ENCODE results near the gene LPO. TPM values are rescaled to one million over a fixed set of nuclear protein-coding genes. Genes with fewer than 3 reads are reported as not detected.

The LPO gene
- total and polyA plus RNA-seq, 7 donors, result 0.01 TPM; not detected in 6

- H3K4me1 ChIP-seq, result peaks cover 8% of the 10 kb centered on the region
- H3K4me3 ChIP-seq, result no peak overlapping the region
- DNase-seq, result no peak
- H3K27me3 ChIP-seq (ENCODE audit: insufficient read depth in 3 of 3, low read length in 2 of 3), result peaks cover 1 to 33% (median 2%) of the 10 kb centered on the region in 3 donors
- WGBS, 3 donors, result 69 to 74% (median 72%) methylated on average over 3 of the region's 3 CpGs
- intact Hi-C loops (cut with DNase I), result no loop called here
- H3K9me3 ChIP-seq, result no peaks in the 10 kb centered on the region
- H3K27ac ChIP-seq, result no peak overlapping the region
- no peaks in the 10 kb centered on the region for H3K36me3 ChIP-seq (ENCODE audit: insufficient read depth in 1 of 2, low read depth in 1 of 2)
- TF ChIP-seq, protein P1, sequence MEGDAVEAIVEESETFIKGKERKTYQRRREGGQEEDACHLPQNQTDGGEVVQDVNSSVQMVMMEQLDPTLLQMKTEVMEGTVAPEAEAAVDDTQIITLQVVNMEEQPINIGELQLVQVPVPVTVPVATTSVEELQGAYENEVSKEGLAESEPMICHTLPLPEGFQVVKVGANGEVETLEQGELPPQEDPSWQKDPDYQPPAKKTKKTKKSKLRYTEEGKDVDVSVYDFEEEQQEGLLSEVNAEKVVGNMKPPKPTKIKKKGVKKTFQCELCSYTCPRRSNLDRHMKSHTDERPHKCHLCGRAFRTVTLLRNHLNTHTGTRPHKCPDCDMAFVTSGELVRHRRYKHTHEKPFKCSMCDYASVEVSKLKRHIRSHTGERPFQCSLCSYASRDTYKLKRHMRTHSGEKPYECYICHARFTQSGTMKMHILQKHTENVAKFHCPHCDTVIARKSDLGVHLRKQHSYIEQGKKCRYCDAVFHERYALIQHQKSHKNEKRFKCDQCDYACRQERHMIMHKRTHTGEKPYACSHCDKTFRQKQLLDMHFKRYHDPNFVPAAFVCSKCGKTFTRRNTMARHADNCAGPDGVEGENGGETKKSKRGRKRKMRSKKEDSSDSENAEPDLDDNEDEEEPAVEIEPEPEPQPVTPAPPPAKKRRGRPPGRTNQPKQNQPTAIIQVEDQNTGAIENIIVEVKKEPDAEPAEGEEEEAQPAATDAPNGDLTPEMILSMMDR (IDR thresholded peaks at IDR 0.05), result no peak
- ATAC-seq, result no peak
Measured at GRCh38 chr17:58253082-58253481, 14.7 kb downstream of the LPO start.

DNA sequence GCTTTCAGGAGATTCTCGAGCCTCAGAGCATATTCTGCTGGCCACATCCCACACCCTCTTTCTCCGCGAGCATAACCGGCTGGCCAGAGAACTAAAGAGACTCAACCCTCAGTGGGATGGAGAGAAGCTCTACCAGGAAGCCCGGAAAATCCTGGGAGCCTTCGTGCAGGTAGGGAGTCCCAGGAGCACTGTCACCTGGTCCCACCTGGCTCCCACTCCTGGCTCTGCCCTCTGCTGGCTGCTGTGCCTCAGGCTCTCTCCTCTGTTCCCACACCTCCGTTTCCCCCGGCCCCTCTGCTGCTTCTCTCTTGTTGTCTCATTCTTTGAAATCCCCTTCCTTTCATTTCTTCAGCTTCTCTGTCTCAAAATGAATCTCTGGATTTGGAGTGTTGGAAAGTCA lies 16.4 kb downstream of the LPO start:
- intact Hi-C loops (cut with DNase I), result no loop called here
- peaks cover 1% of the 10 kb centered on the region for H3K4me1 ChIP-seq
- no peaks in the 10 kb centered on the region for H3K9me3 ChIP-seq
- 18% methylated on average over 8 of the region's 8 CpGs for WGBS, 3 donors
- H3K27me3 ChIP-seq (ENCODE audit: insufficient read depth in 3 of 3, low read length in 2 of 3), result peaks cover 1 to 19% (median 2%) of the 10 kb centered on the region in 3 donors
- no peak overlapping the region for H3K27ac ChIP-seq
- no peak for DNase-seq
- H3K4me3 ChIP-seq, result no peak overlapping the region
- H3K36me3 ChIP-seq (ENCODE audit: insufficient read depth in 1 of 2, low read depth in 1 of 2), result no peaks in the 10 kb centered on the region
- TF ChIP-seq, protein P1 (IDR thresholded peaks at IDR 0.05), result no peak
- ATAC-seq, result no peak

DNA sequence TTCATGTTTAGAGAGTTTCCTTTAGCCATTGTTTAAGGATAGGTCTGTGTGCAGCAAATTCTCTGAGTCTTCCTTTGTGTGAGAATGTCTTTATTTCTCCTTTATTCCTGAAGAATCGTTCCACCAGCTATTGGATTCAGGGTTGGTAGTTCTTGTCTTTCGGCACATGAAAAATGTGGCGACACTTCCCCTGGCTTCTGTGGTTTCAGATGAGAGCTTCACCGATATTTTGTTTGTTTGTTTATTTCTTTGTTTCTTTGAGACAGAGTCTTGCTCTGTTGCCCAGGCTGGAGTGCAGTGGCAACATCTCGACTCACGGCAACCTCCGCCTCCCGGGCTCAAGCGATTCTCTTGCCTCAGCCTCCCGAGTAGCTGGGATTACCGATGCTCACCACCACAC lies 23.8 kb downstream of the LPO start:
- H3K4me1 ChIP-seq, result no peaks in the 10 kb centered on the region
- peaks cover under 1 to 43% (median 2%) of the 10 kb centered on the region in 3 donors for H3K27me3 ChIP-seq (ENCODE audit: insufficient read depth in 3 of 3, low read length in 2 of 3)
- WGBS, 3 donors, result 90 to 92% (median 90%) methylated on average over 11 of the region's 11 CpGs
- no peaks in the 10 kb centered on the region for H3K9me3 ChIP-seq
- DNase-seq (no peak), ATAC-seq (no peak)
- no peak overlapping the region for H3K27ac ChIP-seq
- no peaks in the 10 kb centered on the region for H3K36me3 ChIP-seq (ENCODE audit: insufficient read depth in 1 of 2, low read depth in 1 of 2)
- no peak overlapping the region for H3K4me3 ChIP-seq
- intact Hi-C loops (cut with DNase I), result no loop called here
- TF ChIP-seq, protein P1 (IDR thresholded peaks at IDR 0.05), result no peak

DNA sequence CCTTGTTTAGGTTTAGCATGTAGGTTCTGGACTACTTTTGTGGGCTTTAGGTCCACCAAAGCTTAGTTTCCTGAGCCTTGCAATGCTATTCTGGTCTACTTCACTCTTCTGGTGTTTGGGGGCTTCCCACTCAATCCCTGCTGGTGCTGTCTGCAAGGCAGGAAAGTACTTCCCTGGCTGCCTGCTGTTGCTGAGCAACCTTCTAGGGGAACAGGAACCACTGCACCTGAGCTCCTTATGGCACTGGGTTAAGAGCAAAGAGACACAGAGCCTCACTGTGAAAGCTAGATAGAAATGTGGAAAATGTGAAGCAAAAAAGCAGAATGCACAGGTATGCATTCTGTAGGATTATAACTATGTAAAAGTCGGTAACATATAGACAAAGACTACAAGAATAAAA lies 25.4 kb downstream of the LPO start:
- no peaks in the 10 kb centered on the region for H3K9me3 ChIP-seq
- TF ChIP-seq, protein P1 (IDR thresholded peaks at IDR 0.05), result no peak
- ATAC-seq, result no peak
- intact Hi-C loops (cut with DNase I), result no loop called here
- no peaks in the 10 kb centered on the region for H3K36me3 ChIP-seq (ENCODE audit: insufficient read depth in 1 of 2, low read depth in 1 of 2)
- WGBS, 3 donors, result 71 to 89% (median 76%) methylated on average over 1 of the region's 1 CpG
- DNase-seq, result no peak
- H3K27ac ChIP-seq, result no peak overlapping the region
- H3K4me1 ChIP-seq, result no peaks in the 10 kb centered on the region
- H3K27me3 ChIP-seq (ENCODE audit: insufficient read depth in 3 of 3, low read length in 2 of 3), result peaks cover 0 to 43% (median 5%) of the 10 kb centered on the region in 3 donors
- H3K4me3 ChIP-seq, result no peak overlapping the region

DNA sequence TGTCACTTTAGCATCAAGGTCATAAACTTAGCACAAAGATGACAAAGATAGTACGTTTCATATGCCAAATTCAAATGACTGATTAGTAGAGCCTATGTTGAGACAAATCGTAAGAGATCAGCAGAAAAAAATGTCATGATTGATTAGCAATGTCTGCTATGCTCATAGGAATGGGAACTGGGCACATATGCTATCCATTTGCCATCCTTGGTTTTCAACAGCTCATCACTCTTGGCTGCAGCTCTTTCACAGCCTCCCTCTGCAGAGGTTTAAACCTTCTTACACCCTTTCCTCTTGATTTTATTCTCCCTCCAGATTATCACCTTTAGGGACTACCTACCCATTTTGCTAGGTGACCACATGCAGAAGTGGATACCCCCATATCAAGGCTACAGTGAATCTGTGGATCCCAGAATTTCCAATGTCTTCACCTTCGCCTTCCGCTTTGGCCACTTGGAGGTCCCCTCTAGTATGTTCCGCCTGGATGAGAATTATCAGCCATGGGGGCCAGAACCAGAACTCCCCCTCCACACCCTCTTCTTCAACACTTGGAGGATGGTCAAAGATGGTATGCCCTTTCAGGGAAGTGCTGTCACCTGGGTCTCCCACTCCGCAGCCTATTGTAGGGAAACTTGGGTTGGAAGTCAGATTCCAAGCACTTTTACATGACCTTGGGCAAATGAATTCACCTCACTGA lies 26.2 kb downstream of the LPO start:
- no peak for ATAC-seq
- TF ChIP-seq, protein P1 (IDR thresholded peaks at IDR 0.05), result no peak

More for the DNA sequence above, 26.2 kb downstream of the LPO start:
- Histone ChIP-seq H3K27me3 (ENCODE audit: insufficient read depth in 3 of 3, low read length in 2 of 3) (peaks cover 0 to 43% (median 5%) of the 10 kb centered on the region in 3 donors), H3K4me1 (no peaks in the 10 kb centered on the region), H3K36me3 (ENCODE audit: insufficient read depth in 1 of 2, low read depth in 1 of 2) (no peaks in the 10 kb centered on the region), H3K27ac (no peak overlapping the region), H3K9me3 (no peaks in the 10 kb centered on the region), H3K4me3 (no peak overlapping the region)
- WGBS, 3 donors, result 77 to 79% (median 79%) methylated on average over 6 of the region's 6 CpGs
- intact Hi-C loops (cut with DNase I), result no loop called here
- no peak for DNase-seq

Measured in psoas muscle (tissue), 8 donors.